B cell (primary cell): Measurements from ENCODE around the gene SMKR1.

Experiments used
- EZH2 ChIP-seq: IDR thresholded peaks from 2 replicates; pipeline ENCODE4 v1.6.1; 2012; ENCODE audit warnings: borderline replicate concordance, low read depth, mild to moderate bottlenecking, moderate library complexity, low read length; ENCODE audit not compliant: insufficient read depth, poor library complexity, severe bottlenecking
- TF ChIP-seq, protein P1 (sequence below): fragments of 200-600 bp; IDR thresholded peaks from one replicate; pipeline ENCODE4 v1.8.0; 2022; ENCODE audit warnings: antibody characterized with exemption, mild to moderate bottlenecking

DNA sequence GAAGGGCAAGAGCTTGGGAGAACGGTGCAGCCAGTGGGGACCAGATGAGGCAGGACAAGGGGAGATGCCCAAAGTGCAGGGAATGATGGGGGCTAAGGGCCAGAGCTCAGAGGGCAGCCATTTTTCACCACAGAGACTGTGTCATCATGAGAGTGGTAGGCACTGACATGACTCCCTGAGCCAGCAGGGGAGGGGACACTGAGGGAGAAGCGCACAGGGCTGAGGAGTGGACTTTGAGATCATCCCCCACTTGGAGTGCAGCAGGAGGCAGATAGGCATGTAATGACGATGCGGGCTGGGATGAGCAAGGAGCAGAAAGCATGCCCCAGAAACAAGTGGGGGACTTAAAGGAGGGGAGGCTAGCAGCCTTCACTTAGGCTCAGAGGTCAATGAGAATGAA is 5.2 kb upstream of the SMKR1 start:
- TF ChIP-seq, protein P1, sequence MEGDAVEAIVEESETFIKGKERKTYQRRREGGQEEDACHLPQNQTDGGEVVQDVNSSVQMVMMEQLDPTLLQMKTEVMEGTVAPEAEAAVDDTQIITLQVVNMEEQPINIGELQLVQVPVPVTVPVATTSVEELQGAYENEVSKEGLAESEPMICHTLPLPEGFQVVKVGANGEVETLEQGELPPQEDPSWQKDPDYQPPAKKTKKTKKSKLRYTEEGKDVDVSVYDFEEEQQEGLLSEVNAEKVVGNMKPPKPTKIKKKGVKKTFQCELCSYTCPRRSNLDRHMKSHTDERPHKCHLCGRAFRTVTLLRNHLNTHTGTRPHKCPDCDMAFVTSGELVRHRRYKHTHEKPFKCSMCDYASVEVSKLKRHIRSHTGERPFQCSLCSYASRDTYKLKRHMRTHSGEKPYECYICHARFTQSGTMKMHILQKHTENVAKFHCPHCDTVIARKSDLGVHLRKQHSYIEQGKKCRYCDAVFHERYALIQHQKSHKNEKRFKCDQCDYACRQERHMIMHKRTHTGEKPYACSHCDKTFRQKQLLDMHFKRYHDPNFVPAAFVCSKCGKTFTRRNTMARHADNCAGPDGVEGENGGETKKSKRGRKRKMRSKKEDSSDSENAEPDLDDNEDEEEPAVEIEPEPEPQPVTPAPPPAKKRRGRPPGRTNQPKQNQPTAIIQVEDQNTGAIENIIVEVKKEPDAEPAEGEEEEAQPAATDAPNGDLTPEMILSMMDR, result no peak
- no peak for TF ChIP-seq EZH2
